ENCODE measurements around the gene DNER. TPM values are rescaled to one million over a fixed set of nuclear protein-coding genes. Genes with fewer than 3 reads are reported as not detected.

Gene DNER
- total and polyA plus RNA-seq, 10 of the 15 experiments (the other 5 are each of a cell fraction or from before 2014, with no cell fraction given) = 0.04 to 0.08 (median 0.07) TPM; not detected in 7

DNA sequence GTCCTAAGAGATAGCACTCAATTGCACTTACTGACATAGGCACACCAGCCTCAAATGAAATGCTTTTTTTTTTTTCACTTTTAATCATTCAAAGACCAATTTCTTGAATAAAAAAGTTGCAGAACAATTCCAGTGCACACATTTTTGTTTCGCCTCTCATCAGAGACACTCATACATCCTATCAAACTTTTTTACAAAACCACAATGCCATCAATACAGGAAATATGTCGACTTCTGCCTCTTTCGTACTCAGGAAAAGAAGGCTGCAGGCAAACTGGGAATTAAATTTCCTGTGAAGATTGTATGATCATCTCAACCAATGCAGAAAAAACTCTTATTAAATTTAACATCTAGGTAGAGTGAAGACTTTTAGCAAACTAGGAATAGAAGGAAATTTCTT lies 112.4 kb downstream of the DNER start:
- H3K4me3 ChIP-seq = no peak overlapping the region
- H4K20me1 ChIP-seq (ENCODE audit: control insufficient read depth, insufficient read depth) = no peaks in the 10 kb centered on the region
- H3K9me3 ChIP-seq (replicated peaks; ENCODE audit: control insufficient read depth, insufficient read depth, low read length) = no peaks in the 10 kb centered on the region
- TF ChIP-seq TCF12 (IDR thresholded peaks at IDR 0.05; ENCODE audit: low read depth, low read length) (no peak), KAT2A (conservative IDR thresholded peaks at IDR 0.05; ENCODE audit: control insufficient read depth, low read depth, low read length) (no peak), CREB1 (IDR thresholded peaks at IDR 0.05; ENCODE audit: low read depth) (no peak), SRF (IDR thresholded peaks at IDR 0.05; ENCODE audit: low read depth in 2 of 2, low read length in 2 of 2) (no peak), TARDBP (IDR thresholded peaks at IDR 0.05; ENCODE audit: borderline replicate concordance) (no peak), CBX3 (IDR thresholded peaks at IDR 0.05; ENCODE audit: borderline replicate concordance, low read depth) (no peak), YBX1 (IDR thresholded peaks at IDR 0.05) (no peak), IKZF1 (conservative IDR thresholded peaks at IDR 0.05) (no peak), HDAC6 (IDR thresholded peaks at IDR 0.05; ENCODE audit: unreplicated experiment) (no peak), WRNIP1 (IDR thresholded peaks at IDR 0.05; ENCODE audit: borderline replicate concordance, low read depth, low read length) (no peak)
- H3K4me2 ChIP-seq (ENCODE audit: control insufficient read depth, insufficient read depth) = no peak overlapping the region
- no peak overlapping the region for H2AFZ ChIP-seq (ENCODE audit: control insufficient read depth, low read depth, low read length)
- H3K27me3 ChIP-seq (replicated peaks in 1 of 2; ENCODE audit: control insufficient read depth in 2 of 2, insufficient read depth in 2 of 2, low read length in 1 of 2) = peaks cover 0 to 1% of the 10 kb centered on the region in 2 experiments; a peak in 2 of 4 replicates
- BruUV-seq (replicated peaks) = no TSS peak
- FAIRE-seq (no peak), ATAC-seq (no peak), DNase-seq (ENCODE audit: low read depth, low spot score) (no peak)
- SMC1A ChIA-PET (ENCODE audit: uncharacterized antibody, unreplicated experiment) = interaction anchor here (0.7 kb wide), 1 partner anchor 9 kb away, joined by 3 read pairs; no protein-coding TSS in a partner anchor
- 23% methylated on average over 3 of the region's 3 CpGs for WGBS (ENCODE audit: insufficient coverage, insufficient replicate concordance, low lambda C conversion rate, missing lambda C conversion rate)
- H3K36me3 ChIP-seq (ENCODE audit: control insufficient read depth in 2 of 2, insufficient read depth in 2 of 2, low read length in 1 of 2) = no peaks in the 10 kb centered on the region
- H3K4me1 ChIP-seq (ENCODE audit: control insufficient read depth, insufficient read depth, low read length) = no peaks in the 10 kb centered on the region
- CTCF ChIA-PET = no interaction called here
- H3K9ac ChIP-seq (ENCODE audit: control insufficient read depth, insufficient read depth, low read length) = no peak overlapping the region
- intact Hi-C loops (cut with micrococcal nuclease; ENCODE audit: unreplicated experiment) (no loop called here), in situ Hi-C loops (cut with MboI) (no loop called here)
- H3K79me2 ChIP-seq (ENCODE audit: control insufficient read depth, insufficient read depth, low read length) = no peaks in the 10 kb centered on the region
- POLR2A ChIA-PET = no interaction called here
- RAD21 ChIA-PET (ENCODE audit: unreplicated experiment) = no interaction called here
- H3K27ac ChIP-seq (ENCODE audit: control insufficient read depth, insufficient read depth) = no peak overlapping the region

DNA sequence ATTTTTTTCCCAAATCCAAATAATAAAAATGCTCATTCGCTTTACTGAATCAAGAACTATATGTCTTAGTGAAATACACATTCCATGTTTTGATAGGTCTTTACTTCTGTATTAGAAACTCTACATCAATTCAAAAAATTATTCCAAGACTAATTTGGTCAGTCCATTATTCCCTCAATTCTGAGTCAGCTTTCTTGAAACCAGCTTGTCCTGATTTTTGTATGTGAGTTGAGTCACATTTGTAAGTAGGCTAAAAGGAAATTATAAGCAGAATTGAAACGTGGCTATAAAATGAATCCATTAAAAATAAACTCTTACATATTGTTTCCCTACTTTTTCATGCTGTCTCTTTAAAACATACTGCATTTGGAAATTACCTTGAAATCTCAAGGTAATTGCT lies 113.0 kb downstream of the DNER start:
- ChIA-PET POLR2A (no interaction called here), CTCF (no interaction called here), SMC1A (ENCODE audit: uncharacterized antibody, unreplicated experiment) (interaction anchor here (0.7 kb wide), 1 partner anchor 9 kb away, joined by 3 read pairs; no protein-coding TSS in a partner anchor), RAD21 (ENCODE audit: unreplicated experiment) (no interaction called here)
- intact Hi-C loops (cut with micrococcal nuclease; ENCODE audit: unreplicated experiment) (no loop called here), in situ Hi-C loops (cut with MboI) (no loop called here)
- Histone ChIP-seq H4K20me1 (ENCODE audit: control insufficient read depth, insufficient read depth) (no peaks in the 10 kb centered on the region), H3K4me2 (ENCODE audit: control insufficient read depth, insufficient read depth) (no peak overlapping the region), H3K79me2 (ENCODE audit: control insufficient read depth, insufficient read depth, low read length) (no peaks in the 10 kb centered on the region), H3K36me3 (ENCODE audit: control insufficient read depth in 2 of 2, insufficient read depth in 2 of 2, low read length in 1 of 2) (no peaks in the 10 kb centered on the region), H3K4me3 (no peak overlapping the region), H3K9ac (ENCODE audit: control insufficient read depth, insufficient read depth, low read length) (no peak overlapping the region), H3K27me3 (replicated peaks in 1 of 2; ENCODE audit: control insufficient read depth in 2 of 2, insufficient read depth in 2 of 2, low read length in 1 of 2) (peaks cover 0 to 1% of the 10 kb centered on the region in 2 experiments; a peak in 2 of 4 replicates), H2AFZ (ENCODE audit: control insufficient read depth, low read depth, low read length) (no peak overlapping the region), H3K27ac (ENCODE audit: control insufficient read depth, insufficient read depth) (no peak overlapping the region), H3K4me1 (ENCODE audit: control insufficient read depth, insufficient read depth, low read length) (no peaks in the 10 kb centered on the region), H3K9me3 (replicated peaks; ENCODE audit: control insufficient read depth, insufficient read depth, low read length) (no peaks in the 10 kb centered on the region)
- no peak for FAIRE-seq
- ATAC-seq = no peak
- no TSS peak for BruUV-seq (replicated peaks)
- 42% methylated on average over 2 of the region's 2 CpGs for WGBS (ENCODE audit: insufficient coverage, insufficient replicate concordance, low lambda C conversion rate, missing lambda C conversion rate)
- no peak for DNase-seq (ENCODE audit: low read depth, low spot score)
- TF ChIP-seq EP300 (IDR thresholded peaks at IDR 0.05; ENCODE audit: borderline replicate concordance in 1 of 2, control insufficient read depth in 1 of 2, low read depth in 2 of 2, low read length in 2 of 2) (no peak), SMC3 (IDR thresholded peaks at IDR 0.05; ENCODE audit: borderline replicate concordance, low read length) (no peak), POLR2AphosphoS2 (IDR thresholded peaks at IDR 0.05; ENCODE audit: low read depth, low read length) (no peak), BMI1 (IDR thresholded peaks at IDR 0.05; ENCODE audit: borderline replicate concordance) (no peak), RFX5 (IDR thresholded peaks at IDR 0.05; ENCODE audit: low read depth, low read length) (no peak), SMAD1 (IDR thresholded peaks at IDR 0.05; ENCODE audit: low read depth, partially characterized antibody) (no peak), MEF2A (IDR thresholded peaks at IDR 0.05; ENCODE audit: insufficient read depth, low read depth, low read length) (no peak), NFYA (IDR thresholded peaks at IDR 0.05; ENCODE audit: borderline replicate concordance, low read depth, low read length) (no peak)
